HG03457 (cell line): ENCODE measurements around the gene CYBA.
A peak's percentile ranks its signal among the peaks of the same experiment; 100 is the strongest.

Experiments used
- ATAC-seq: cut with Tn5 transposase; IDR thresholded peaks from one replicate; pipeline ENCODE4 v1.9.1; 2021; ENCODE audit warnings: moderate number of reproducible peaks; ENCODE audit not compliant: unreplicated experiment

Gene CYBA

DNA sequence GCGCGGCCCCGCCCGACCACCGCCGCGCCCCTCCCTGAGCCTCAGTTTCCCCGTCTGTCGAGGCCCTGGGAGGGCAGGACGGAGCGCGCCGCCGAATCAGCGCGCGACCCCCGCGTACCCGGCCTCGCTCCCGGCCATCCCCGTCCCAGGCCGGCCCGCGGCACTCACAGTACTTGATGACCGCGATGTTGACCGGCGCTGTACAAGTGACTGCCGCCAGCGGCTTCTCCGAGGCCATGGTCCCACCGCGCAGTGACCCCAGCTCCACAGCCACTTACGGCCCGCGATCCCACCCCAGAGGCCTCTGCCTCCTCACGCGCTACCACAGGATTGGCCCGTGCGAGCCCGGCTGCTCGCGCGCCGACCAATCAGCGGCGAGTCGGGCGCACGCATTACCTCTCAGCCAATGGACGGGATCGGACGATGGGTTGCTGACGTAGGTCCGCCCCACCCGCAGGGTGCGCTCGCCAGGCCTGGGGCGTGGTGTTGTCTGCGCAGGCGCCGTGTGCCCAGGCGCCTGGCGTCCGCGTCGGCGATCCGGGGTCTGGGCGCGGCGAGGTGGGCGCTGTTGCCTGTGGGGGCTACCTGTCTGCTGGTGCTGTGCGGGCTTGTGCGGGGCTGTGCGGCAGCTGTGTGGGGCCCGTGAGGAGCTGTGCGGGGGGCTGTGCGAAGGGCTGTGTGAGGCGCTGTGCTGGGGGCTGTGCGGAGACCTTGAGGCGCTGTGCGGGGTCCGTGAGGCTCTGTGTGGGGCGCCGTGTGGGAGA, 12.2 kb upstream of the CYBA start, which contains the start of gene MVD:
Gene MVD (minus strand): TSS at position 249 of the 764 bp plus-strand sequence. CDS start 11 bp downstream, at position 238.
- peak; percentile 87 for ATAC-seq

DNA sequence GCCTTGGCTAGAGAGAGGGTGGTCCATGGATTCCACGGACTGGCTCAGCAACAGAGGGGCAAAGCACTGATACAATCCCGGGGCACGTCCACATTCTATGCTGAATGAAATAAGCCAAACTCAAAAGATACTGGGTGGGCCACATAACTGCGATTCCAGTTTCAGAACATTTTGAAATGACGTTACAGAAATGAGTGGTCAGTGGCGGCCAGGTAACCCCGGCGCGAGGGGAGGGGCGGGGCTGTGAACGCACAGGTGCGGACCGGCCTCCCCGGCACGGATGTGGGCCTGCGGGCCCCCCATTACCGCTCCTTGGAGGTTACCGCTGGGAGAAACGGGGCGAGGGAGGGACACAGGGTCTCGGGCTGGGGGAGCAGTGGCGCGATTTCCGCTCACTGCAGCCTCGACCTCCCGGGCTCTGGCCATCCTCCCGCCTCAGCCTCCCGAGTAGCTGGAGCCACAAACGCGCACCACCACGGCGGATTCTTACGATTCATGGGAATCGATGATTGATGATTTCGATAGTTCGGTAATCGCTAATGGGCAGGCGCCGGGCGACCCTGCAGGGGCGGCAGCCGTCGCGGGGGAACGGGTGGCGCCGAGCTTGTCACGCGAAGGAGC, 11.5 kb upstream of the CYBA start:
- peak; percentile 3 for ATAC-seq

DNA sequence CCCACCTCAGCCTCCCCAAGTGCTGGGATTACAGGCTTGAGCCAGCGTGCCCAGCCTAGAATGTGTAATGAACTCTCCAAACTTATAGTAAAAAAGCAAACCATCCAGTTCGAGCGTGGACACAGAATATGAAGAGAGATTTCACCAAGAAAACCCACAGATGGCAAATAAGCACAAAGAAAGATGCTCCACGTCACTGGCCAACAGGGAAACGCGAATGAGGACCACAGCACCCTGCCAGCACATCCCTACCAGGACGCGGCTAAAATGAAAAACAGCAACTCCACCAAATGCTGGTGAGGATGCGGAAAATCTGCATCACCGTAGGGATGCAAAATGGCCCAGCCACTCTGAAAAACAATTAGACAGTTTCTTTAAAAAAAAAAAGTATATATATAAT, 10.6 kb upstream of the CYBA start:
- ATAC-seq: no peak

DNA sequence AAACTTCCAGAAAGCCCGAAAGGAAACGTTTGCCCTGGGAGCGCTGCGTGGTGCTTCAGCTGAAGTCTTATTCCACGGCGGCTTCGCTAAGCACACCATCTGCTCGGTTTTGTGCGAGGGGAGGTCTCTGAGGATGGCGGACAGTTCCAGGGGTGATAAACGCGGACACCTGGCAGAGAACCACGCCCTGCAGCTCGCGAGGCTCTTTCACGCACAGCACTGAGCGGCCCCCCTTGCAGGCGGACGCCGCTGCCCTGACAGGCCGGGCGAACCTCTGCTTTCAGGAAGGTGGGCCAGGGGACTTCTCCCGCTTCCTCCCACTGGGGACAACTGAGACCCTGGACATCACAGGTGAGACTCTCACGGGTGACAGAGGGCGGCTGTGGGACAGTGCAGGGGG, 8.3 kb upstream of the CYBA start:
- no peak for ATAC-seq

DNA sequence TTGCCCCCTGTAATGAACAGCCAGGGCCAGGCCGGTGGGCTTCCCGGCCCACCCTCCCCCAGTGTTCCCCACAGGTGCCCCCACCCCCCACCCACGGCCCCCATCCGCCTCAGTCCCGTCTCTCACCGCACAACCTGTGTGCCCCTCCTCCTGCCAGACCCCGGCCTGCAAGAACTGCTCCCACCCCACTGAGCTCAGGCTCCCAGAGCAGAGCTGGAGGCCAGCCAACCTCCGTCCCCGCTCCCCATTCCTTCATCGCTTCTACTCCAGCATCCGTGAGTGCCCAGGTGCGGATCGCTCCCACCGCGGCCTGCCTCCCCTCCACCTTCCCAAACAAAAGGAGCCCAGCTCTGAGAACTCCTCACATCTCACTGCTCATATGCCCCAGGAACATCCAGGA, 7.9 kb upstream of the CYBA start:
- no peak for ATAC-seq

DNA sequence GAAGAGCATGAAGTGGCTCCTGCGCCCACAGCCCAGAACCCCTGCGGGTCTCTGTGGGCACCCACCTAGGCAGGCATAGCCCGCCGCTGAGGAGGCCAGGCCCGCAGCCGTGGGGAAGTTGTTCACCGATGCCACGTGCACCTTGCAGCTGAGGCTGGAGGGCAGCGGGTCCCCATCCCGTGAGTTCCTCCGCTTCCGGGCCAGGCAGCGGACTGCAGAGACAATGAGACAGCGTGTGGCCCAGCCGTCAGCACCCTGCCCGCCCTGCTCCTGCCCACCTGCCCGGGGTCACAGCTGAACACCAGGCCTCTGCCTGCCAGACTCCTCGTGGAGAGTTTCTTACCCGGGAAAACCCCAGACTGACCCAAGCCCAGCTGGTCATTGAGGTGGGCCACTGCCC, 6.5 kb upstream of the CYBA start:
- ATAC-seq: no peak

DNA sequence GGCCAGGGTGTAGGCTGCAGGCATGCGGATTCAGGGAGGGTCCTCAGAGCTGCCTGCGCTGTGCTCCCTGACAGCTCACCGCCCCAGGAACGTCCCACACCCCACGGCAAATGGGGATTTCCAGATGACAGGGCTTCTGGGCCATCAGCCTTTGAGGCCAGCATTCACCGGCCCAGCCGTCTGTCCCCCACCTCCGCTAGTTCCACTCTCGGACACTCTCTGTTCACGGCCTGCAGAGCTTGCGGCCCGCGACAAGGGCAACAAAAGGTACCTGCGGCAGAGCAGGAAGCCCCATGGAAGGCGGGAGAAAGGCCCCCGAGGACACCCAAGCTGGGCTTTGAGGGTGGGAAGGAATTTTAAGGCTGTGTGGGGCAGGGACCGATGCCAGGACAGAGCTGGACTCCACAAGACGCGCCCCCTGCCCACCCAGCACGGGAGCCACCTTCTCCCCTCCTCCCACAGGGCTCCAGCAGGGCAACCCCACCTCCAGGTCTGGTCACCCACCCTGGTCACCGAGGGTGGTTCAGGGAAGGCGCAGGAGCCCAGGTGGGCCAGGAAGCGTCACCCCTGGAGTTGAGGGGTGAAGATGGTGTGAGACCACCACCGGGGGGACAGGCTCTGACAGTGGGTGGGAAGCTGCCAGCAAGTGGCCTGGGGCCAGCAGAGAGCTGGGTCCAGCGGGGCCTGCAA, 5.6 kb upstream of the CYBA start:
- no peak for ATAC-seq

DNA sequence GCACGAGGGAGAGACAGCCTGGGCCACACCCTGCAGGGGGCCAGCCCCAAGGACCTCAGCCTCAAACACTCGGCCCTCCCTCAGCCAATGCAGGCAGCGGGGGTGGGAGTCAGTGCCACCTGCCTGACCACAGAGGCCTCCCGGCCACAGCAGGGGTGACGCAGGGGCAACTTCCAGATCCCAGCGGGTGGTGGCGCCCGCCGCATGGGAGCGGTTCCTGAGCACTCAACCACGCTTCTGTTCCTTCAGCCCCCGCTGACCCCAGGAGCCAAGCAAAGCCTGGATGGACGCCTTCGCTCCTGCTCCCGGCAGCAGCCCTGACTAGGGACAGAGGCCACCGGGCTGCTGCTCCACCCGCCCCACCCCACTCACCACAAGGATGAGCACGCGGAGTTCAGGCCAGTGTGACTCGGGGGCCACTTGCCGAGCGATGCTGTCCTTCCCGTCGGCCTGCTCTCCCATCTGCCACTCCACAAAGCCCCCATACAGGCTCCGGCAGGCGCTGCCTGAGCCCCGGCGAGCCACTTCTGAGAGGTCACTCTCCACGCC, 5.0 kb upstream of the CYBA start:
- ATAC-seq: no peak

DNA sequence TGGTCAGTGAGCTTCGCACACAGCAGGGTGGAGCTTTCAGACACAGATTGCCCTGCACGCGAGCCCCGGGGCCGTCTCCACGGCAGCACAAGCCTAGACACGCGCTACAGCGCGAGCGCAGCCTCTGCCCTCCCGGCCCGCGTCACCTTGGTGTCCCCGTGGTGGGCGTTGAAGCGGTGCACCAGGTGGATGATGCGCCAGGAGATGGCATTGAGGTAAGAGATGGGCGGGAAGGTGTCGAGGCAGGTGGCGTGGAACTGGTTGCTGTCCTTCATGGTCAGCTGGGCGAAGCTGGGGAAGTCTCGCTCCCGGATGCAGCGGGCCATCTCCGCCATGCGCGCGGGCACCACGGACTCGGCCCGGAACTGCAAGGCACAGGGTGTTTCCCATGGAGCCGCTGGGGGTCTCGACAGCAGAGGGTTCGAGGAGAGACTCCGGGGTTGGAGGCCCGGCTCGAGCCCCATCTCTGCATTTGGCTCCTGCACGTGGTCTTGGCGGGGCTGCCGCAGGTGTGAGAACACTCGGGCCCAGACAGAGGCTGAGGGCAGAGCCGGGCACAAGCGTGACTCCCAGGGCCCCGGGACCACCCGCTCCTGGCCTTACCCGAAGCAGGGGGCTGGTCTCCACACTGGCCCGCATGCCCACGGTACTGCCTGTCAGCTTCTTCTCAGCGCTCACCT, 4.3 kb upstream of the CYBA start:
- ATAC-seq: no peak

DNA sequence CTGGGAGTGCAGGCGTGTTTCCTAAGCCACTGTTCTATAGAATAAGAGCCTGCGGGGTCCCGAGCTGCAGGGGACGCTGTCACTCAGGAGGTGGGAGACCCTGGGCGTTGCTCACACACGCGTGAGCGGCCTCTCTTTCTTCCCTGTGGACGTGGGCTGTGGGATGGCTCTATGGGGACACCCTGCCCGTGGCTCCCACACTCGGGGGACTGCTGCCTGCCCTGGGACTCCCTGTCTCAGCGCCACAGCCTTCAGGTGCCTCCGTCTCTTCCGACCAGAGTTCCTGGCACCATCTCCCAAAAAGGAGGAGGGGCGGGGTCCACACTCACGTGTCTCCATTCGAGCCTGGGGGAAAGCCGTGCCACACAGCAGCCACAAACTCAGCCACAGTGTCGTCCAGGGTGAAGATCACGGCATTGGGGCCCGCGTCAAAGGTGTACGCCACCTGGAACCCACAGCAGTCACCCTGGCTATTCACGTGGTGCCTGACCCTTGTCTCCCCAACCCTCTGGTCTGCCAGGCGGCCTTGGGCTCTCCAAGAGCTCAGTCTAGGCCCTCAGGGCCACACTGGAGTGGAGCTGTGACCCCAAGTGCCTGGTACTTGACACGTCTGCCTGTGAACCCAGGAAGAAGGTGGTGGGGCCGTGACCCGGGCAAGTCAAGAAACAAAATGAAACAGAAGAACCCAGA, 3.7 kb upstream of the CYBA start:
- ATAC-seq: no peak

DNA sequence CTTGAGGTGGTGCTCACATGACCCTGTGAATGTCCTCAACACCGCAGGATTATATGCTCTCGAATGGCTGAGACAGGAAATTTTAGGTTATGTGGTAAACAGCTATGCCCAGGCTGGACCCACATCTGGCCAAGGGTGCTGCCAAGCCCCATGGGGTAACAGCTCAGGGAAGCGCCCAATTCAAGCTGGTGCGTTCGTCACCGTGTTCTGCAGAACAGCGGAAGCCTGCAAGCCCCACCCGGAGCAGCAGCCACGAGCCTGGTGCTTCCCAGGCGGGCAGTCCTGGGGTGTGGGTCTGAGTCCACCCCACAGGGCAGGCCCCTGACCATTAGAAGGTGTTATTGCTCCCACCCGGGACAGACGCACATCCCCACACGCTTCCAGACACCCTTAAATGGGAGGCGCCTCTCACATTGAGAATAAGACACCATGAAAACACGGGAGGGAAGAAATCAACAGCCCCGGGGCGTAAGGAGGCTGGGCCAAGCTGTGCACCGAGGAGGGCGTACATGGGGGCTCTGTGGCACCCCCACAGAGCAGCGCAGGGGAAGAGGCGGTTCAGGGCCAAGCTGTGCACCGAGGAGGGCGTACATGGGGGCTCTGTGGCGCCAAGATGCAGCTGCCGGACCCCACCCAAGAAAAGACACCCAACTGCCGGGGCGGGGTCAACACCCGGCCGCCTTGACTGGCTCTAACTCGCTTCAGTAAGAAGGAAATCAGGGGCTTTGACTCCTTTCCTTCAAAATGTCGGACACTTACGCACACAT, 2.9 kb upstream of the CYBA start:
- no peak for ATAC-seq

DNA sequence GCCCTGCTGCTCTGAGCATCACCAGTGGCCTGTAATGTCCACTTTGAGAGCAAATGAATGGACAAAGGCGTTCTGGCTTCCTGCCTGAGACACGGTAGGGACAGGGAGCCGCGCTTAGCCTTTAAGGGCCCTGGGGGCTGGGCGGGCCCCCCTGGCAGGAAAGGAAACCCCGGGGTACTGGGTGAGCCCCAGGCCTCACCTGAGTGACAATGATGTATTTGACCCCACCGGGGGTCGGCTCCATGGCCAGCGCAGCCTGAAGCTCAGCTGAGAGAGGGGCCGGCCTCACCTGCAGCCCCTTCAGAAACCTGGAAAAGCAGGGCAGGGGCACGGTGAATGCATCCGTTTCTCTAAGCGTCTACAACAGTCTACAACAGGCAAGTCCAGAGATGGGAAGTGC, 2.2 kb upstream of the CYBA start:
- no peak for ATAC-seq

DNA sequence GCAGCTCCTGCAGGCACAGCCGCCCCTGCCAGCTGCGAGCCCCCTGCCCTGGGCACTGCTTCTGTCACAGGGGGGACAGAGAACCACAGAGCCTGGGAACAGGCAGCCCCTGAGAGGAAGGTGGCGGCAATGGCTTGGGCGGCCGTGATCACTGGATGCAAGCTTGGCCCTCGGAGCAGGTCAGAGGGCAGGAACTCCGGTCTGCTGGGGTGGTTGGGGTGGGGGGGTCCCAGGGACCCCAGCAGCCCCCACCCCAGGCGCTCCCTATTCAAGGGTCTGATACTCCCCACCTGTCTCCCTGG, 1.9 kb upstream of the CYBA start:
- ATAC-seq: no peak

DNA sequence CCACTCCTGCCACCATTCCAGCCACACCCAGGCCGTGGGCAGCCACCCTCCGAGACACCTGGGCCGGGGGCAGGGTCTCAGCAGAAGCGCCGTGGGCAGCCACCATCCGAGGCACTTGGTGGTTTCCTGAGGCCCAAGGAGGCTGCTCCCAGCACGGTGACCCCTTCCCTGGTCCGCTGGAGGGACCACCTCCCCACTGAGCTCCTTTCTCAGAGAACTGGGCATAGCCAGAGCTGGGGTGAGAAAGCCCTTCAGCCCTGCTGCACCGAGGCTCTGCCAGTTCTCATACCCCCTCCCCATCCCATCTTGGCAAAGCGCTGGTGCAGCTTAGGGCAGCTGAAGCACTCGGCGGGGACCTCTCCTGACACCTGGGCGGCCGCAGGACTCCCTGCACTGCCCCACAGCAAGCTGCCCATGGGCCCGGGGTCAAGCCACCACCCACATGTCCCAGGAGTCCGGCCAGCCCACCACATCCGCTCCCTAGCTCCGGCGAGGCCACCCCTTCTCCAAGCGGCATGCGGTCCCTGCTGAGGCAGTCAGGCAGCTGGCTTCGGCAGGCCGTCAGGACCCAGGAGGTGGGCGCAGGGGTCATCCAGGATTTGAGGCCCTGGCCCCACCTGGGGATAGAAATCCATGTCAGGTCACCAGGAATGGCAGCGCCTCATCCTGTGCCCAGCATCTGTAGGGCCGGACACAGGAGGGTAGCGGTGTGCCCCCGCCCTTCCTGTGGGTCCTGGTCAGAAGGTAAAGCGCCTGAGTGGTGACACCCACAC, 1.3 kb upstream of the CYBA start:
- ATAC-seq: peak; percentile 6

DNA sequence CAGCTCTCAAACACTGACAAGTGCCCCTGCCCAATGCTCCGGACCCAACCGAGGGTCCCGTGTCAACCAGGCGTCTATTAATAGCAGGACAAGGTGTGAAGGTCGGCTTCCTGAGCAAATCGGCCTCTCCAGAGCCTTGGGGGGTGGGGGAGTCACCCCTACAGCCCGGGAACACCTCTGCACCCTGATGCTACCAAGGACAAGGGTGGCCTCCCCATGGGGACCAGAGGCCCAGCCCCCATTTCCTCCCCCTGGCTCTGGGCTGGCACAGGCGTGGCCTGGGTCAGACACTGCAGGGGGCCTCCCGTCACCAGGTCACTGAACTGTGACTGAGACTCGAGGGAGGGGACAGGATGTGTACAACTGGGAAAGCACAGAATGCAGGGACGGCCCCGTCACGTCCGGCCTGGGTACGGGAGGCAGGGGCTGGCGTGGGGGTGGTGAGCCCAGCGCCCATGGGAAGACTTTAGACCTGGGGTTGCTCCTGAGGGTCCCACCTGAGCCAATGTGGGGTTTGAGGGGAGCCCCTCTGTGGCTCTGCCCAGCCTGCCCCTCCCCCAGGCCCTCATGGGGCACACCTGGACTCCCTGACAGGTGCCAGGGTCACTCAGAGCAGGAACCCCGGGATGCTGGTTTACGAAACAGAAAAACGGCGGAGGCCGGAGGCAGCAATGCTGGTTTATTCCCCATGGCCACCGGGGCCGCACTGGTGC, 579 bp upstream of the CYBA start:
- peak; percentile 54 for ATAC-seq

DNA sequence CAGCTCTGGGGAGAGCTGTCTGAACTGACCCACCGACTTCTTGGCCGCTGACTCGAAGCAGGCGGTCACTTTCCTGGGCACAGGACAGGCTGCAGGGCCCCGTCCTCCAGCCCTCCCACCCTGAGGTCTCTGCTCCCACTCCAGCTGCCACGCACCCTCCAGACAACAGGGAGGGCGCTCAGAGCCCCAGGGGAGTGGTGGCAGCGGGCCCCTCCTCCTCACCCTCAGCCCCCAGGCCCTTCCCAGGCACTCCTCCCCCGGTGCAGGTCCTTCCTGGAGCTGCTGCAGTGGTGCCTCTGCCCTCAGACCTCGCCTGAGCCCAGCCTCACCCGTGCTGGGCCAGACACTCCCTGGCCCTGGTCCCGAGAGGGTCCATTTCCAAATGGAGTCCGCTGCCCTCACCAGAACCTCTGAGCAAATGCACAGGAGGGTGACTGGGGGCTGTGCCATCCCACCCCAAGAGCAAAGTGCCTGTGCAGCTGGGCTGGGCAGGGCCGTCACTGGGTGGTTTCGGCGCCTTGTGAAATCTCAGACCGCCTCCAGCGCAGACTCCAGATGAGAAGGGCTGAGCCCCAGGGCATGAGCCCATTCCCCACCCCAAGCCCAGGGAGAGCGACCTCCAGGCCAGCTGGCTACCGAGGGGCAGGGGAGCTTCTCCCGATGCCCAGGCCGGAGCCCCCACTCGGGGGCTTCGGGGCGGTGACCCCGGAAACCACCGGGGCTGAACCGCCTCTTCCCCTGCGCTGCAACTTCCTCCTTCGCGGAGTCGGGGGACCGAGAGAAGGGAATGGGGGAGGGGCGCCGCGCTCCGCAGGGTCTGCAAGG, 717 bp downstream of the CYBA start:
- peak; percentile 3 for ATAC-seq

DNA sequence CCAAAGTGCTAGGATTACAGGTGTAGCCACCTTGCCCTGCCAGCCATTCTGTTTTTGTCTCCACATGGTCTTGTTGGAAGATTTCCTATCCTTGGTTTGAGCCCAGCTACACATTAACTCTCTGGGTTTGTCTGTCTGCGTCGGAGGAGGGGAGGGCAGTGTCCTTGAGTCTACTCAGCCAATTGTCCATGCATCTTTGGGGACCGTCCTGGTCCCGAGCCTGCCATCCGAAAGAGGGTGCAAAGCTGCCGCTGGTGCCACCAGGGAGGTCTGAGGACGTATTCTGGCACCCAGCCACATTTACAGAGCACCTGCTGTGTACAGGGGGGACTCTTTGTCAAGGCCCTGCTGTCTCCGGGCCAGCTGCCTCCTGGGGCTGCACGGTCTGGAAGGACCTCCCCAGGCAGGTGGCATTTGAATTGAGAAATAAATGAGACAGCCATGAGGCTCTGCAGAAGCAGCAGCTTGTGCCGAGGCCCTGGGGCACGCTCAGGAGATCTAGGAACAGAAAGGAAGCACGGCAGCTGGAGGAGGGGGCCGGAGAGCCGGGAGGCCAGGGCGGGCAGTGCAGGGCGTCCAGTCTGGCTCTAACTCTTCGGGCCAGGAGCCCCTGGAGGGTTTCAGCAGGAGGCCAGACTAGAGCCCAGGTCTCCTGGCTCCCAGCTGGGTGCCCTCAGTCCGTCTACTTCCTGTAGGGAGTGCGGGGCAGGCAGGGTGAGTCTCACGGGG, 1.5 kb downstream of the CYBA start:
- no peak for ATAC-seq
